OCI-LY7 (cell line): ENCODE data around the gene PROSER2. TPM values are rescaled to one million over a fixed set of nuclear protein-coding genes. Genes with fewer than 3 reads are reported as not detected.

ENCODE experiments used
- BruUV-seq: library from RNA; stranded (reverse); fragments of 400-500 nt; replicated peaks from 2 replicates; lab custom pipeline; 2021; lab: Mats Ljungman, UMichigan
- CTCF ChIA-PET: fragments of 300-600 bp; sonication (Branson Sonifier 250); formaldehyde crosslinking; loops from one replicate; lab custom pipeline; 2022; ENCODE audit warnings: antibody characterized with exemption; ENCODE audit not compliant: unreplicated experiment; lab: Charles Lee
- POLR2A ChIA-PET: fragments of 300-600 bp; sonication (Branson Sonifier 250); formaldehyde crosslinking; loops from one replicate; lab custom pipeline; 2022; ENCODE audit warnings: antibody characterized with exemption; lab: Charles Lee
- DNase-seq: peaks from one replicate; pipeline ENCODE4 v3.0.0-alpha.2; 2015; ENCODE audit warnings: low spot score
- H2AFZ ChIP-seq: fragments of 200-600 bp; sonication (generic), shearing (Covaris generic); 2 replicates; pipeline ENCODE4 v1.6.1; 2014; ENCODE audit warnings: mild to moderate bottlenecking, antibody characterized with exemption, low read length, moderate library complexity
- H3K27ac ChIP-seq: fragments of 200-600 bp; sonication (generic); 2 replicates; pipeline ENCODE4 v1.5.1; 2014; ENCODE audit warnings: mixed run types, low read depth, mild to moderate bottlenecking, moderate library complexity, low read length, inconsistent platforms; ENCODE audit not compliant: poor library complexity, severe bottlenecking
- H3K36me3 ChIP-seq: fragments of 200-600 bp; sonication (generic); 2 replicates; pipeline ENCODE4 v1.6.1; 2014; ENCODE audit warnings: mild to moderate bottlenecking, antibody characterized with exemption, low read length, moderate library complexity, mixed read lengths; ENCODE audit not compliant: insufficient read depth
- H3K4me1 ChIP-seq: fragments of 200-600 bp; sonication (generic); 2 replicates; pipeline ENCODE4 v1.5.1; 2014; ENCODE audit warnings: mild to moderate bottlenecking, low read length; ENCODE audit not compliant: insufficient read depth, poor library complexity, severe bottlenecking
- H3K4me2 ChIP-seq: fragments of 200-600 bp; sonication (generic); 2 replicates; pipeline ENCODE4 v1.6.1; 2014; ENCODE audit warnings: mild to moderate bottlenecking, low read length
- H3K4me3 ChIP-seq: fragments of 200-600 bp; sonication (generic); 2 replicates; pipeline ENCODE4 v1.5.1; 2014; ENCODE audit warnings: mild to moderate bottlenecking, low read depth, low read length; ENCODE audit not compliant: poor library complexity, severe bottlenecking
- H3K79me2 ChIP-seq: fragments of 200-600 bp; sonication (generic); 2 replicates; pipeline ENCODE4 v1.6.1; 2016; ENCODE audit warnings: low read depth, mild to moderate bottlenecking, low read length, moderate library complexity, mixed read lengths; ENCODE audit not compliant: insufficient read depth
- H3K9me2 ChIP-seq: fragments of 200-600 bp; sonication (generic); 2 replicates; pipeline ENCODE4 v1.6.1; 2016; ENCODE audit warnings: mild to moderate bottlenecking, low read length, mixed read lengths; ENCODE audit not compliant: insufficient read depth
- H3K9me3 ChIP-seq: fragments of 200-600 bp; sonication (generic); 2 replicates; pipeline ENCODE4 v1.6.1; 2014; ENCODE audit warnings: mild to moderate bottlenecking, mixed run types, low read length, mixed read lengths
- H4K20me1 ChIP-seq: fragments of 200-600 bp; sonication (generic); 2 replicates; pipeline ENCODE4 v1.6.1; 2014; ENCODE audit warnings: mild to moderate bottlenecking, antibody characterized with exemption, low read length, moderate library complexity, mixed read lengths; ENCODE audit not compliant: insufficient read depth
- CTCF ChIP-seq: fragments of 200-600 bp; sonication (generic); conservative IDR thresholded peaks from 2 replicates; pipeline ENCODE4 v1.5.1; 2014; ENCODE audit warnings: mild to moderate bottlenecking, antibody characterized with exemption, low read length, moderate library complexity, mixed read lengths
- EZH2phosphoT487 ChIP-seq: fragments of 200-600 bp; sonication (generic); IDR thresholded peaks from 2 replicates; pipeline ENCODE4 v1.6.1; 2018; ENCODE audit warnings: low read depth, borderline replicate concordance, mild to moderate bottlenecking, mixed run types, antibody characterized with exemption, low read length, moderate library complexity, mixed read lengths
- intact Hi-C: fragments of 100-400 bp; cut with micrococcal nuclease; formaldehyde crosslinking; loops from one replicate; pipeline ENCODE4 v1.10.0; 2022; ENCODE audit not compliant: unreplicated experiment
- total RNA-seq, 2 experiments: library from RNA; depleted of rRNA in 1 of 2; stranded (reverse); fragments of >200 nt in 1 of 2; shearing (Covaris generic) in 1 of 2; gene quantifications; 2 replicates each; pipeline ENCODE4 v1.2.3, GENCODE V29; 2014 to 2022

Gene PROSER2
- total RNA-seq, 2 experiments from 2014 or later = not detected

- TF ChIP-seq EZH2phosphoT487 (no peak), CTCF (peak; percentile 66)
- H3K4me1 ChIP-seq = no peaks in the 10 kb centered on the region
- H3K4me3 ChIP-seq = no peak overlapping the region
- H3K79me2 ChIP-seq = no peaks in the 10 kb centered on the region
- no peak overlapping the region for H3K27ac ChIP-seq
- DNase-seq = peak; percentile 8
- no peaks in the 10 kb centered on the region for H4K20me1 ChIP-seq
- BruUV-seq = no TSS peak
- H3K9me3 ChIP-seq = no peaks in the 10 kb centered on the region
- ChIA-PET POLR2A (interaction anchor here (0.6 kb wide), 1 partner anchor 424 kb away, joined by 5 read pairs; no protein-coding TSS in a partner anchor), CTCF (no interaction called here)
- H3K4me2 ChIP-seq = no peak overlapping the region
- H3K36me3 ChIP-seq = no peaks in the 10 kb centered on the region
- H2AFZ ChIP-seq = no peak overlapping the region
- no peaks in the 10 kb centered on the region for H3K9me2 ChIP-seq
- intact Hi-C loops = no loop called here
Measured at GRCh38 chr10:11853468-11853867, 30.3 kb downstream of the PROSER2 start.

GRCh38 chr10:11854301-11854700 is 31.1 kb downstream of the PROSER2 start:
- TF ChIP-seq EZH2phosphoT487 (no peak), CTCF (no peak)
- Histone ChIP-seq H3K79me2 (no peaks in the 10 kb centered on the region), H3K9me2 (no peaks in the 10 kb centered on the region), H2AFZ (no peak overlapping the region), H3K4me3 (no peak overlapping the region), H3K4me2 (no peak overlapping the region), H3K27ac (no peak overlapping the region), H3K9me3 (no peaks in the 10 kb centered on the region), H3K36me3 (no peaks in the 10 kb centered on the region), H4K20me1 (no peaks in the 10 kb centered on the region), H3K4me1 (no peaks in the 10 kb centered on the region)
- POLR2A ChIA-PET = interaction anchor here (0.6 to 0.9 kb wide), 3 partner anchors 9 to 423 kb away, joined by 3 to 5 read pairs (median 4); no protein-coding TSS in a partner anchor
- DNase-seq = no peak
- intact Hi-C loops = no loop called here
- no TSS peak for BruUV-seq
- CTCF ChIA-PET = no interaction called here

GRCh38 chr10:11856089-11856488 is 32.9 kb downstream of the PROSER2 start:
- POLR2A ChIA-PET = interaction anchor here (1.5 kb wide), 1 partner anchor 9 kb away, joined by 7 read pairs; no protein-coding TSS in a partner anchor
- no TSS peak for BruUV-seq
- intact Hi-C loops = no loop called here

More at GRCh38 chr10:11856089-11856488, 32.9 kb downstream of the PROSER2 start:
- no peak for DNase-seq
- H3K9me3 ChIP-seq = no peaks in the 10 kb centered on the region
- TF ChIP-seq EZH2phosphoT487 (no peak), CTCF (no peak)
- no peak overlapping the region for H3K4me2 ChIP-seq
- no peaks in the 10 kb centered on the region for H3K4me1 ChIP-seq
- no peaks in the 10 kb centered on the region for H3K36me3 ChIP-seq
- H3K9me2 ChIP-seq = no peaks in the 10 kb centered on the region
- H2AFZ ChIP-seq = no peak overlapping the region
- CTCF ChIA-PET = no interaction called here
- H3K27ac ChIP-seq = no peak overlapping the region
- H4K20me1 ChIP-seq = no peaks in the 10 kb centered on the region
- H3K79me2 ChIP-seq = no peaks in the 10 kb centered on the region
- H3K4me3 ChIP-seq = no peak overlapping the region
